GM23338 (cell line): ENCODE results near the gene FILIP1L. TPM values are rescaled to one million over a fixed set of nuclear protein-coding genes. Genes with fewer than 3 reads are reported as not detected.

Experiments used
- ATAC-seq: fragments of 200-7000 bp; cut with Tn5 transposase; 3 replicates; pipeline ENCODE4 v1.9.1; 2020
- DNase-seq: peaks from one replicate; pipeline ENCODE4 v3.0.0-alpha.2; 2015; ENCODE audit warnings: low spot score
- H2AFZ ChIP-seq: fragments of 200-600 bp; sonication (generic); 2 replicates; pipeline ENCODE4 v1.8.0; 2016; ENCODE audit warnings: antibody characterized with exemption, mild to moderate bottlenecking, moderate library complexity
- H3F3A ChIP-seq: fragments of 200-600 bp; sonication (generic); replicated peaks from 2 replicates; pipeline ENCODE4 v1.8.0; 2017; ENCODE audit warnings: antibody characterized with exemption, mixed run types, low read depth
- H3K27ac ChIP-seq: fragments of 200-600 bp; sonication (generic); 2 replicates; pipeline ENCODE4 v1.6.1; 2016; ENCODE audit warnings: low read depth
- H3K27me3 ChIP-seq: fragments of 200-600 bp; sonication (generic); 2 replicates; pipeline ENCODE4 v1.8.0; 2016; ENCODE audit warnings: mild to moderate bottlenecking, mixed run types, moderate library complexity; ENCODE audit not compliant: insufficient read depth
- H3K36me3 ChIP-seq: fragments of 200-600 bp; sonication (generic); 2 replicates; pipeline ENCODE4 v1.8.0; 2016; ENCODE audit warnings: mild to moderate bottlenecking; ENCODE audit not compliant: insufficient read depth
- H3K4me1 ChIP-seq: fragments of 200-600 bp; sonication (generic); 2 replicates; pipeline ENCODE4 v1.8.0; 2016; ENCODE audit warnings: mild to moderate bottlenecking, moderate library complexity; ENCODE audit not compliant: insufficient read depth
- H3K4me2 ChIP-seq: fragments of 200-600 bp; sonication (generic); 2 replicates; pipeline ENCODE4 v1.7.1; 2017; ENCODE audit warnings: mixed run types
- H3K4me3 ChIP-seq: fragments of 200-600 bp; sonication (generic); 2 replicates; pipeline ENCODE4 v1.6.1; 2016; ENCODE audit warnings: mixed run types
- H3K79me2 ChIP-seq: fragments of 200-600 bp; sonication (generic); replicated peaks from 2 replicates; pipeline ENCODE4 v1.8.0; 2017; ENCODE audit warnings: mild to moderate bottlenecking; ENCODE audit not compliant: insufficient read depth
- H3K9me2 ChIP-seq: fragments of 200-600 bp; sonication (generic); 2 replicates; pipeline ENCODE4 v1.8.0; 2017; ENCODE audit not compliant: insufficient read depth
- H4K20me1 ChIP-seq: fragments of 200-600 bp; sonication (generic); replicated peaks from 2 replicates; pipeline ENCODE4 v1.8.0; 2017; ENCODE audit warnings: mild to moderate bottlenecking; ENCODE audit not compliant: insufficient read depth
- H3K27ac Mint-ChIP-seq: 2 replicates; pipeline ENCODE4 v1.8.0; 2020; ENCODE audit warnings: inconsistent platforms, mild to moderate bottlenecking, moderate library complexity, mixed read lengths
- H3K27me3 Mint-ChIP-seq: 3 replicates; pipeline ENCODE4 v1.8.0; 2022; ENCODE audit warnings: low read depth, mild to moderate bottlenecking, moderate library complexity, mixed read lengths, inconsistent platforms; ENCODE audit not compliant: insufficient read depth, poor library complexity
- H3K36me3 Mint-ChIP-seq: 3 replicates; pipeline ENCODE4 v1.8.0; 2021; ENCODE audit warnings: low read depth, mild to moderate bottlenecking, inconsistent platforms, moderate library complexity, mixed read lengths
- H3K4me1 Mint-ChIP-seq: 3 replicates; pipeline ENCODE4 v1.8.0; 2020; ENCODE audit warnings: mild to moderate bottlenecking, inconsistent platforms, mixed read lengths
- H3K4me3 Mint-ChIP-seq: 3 replicates; pipeline ENCODE4 v1.8.0; 2021; ENCODE audit warnings: moderate library complexity, mild to moderate bottlenecking, inconsistent platforms, mixed read lengths
- H3K9me3 Mint-ChIP-seq: 3 replicates; pipeline ENCODE4 v1.8.0; 2020; ENCODE audit warnings: moderate library complexity, mild to moderate bottlenecking, inconsistent platforms, mixed read lengths
- CREB1 ChIP-seq: fragments of 250-450 bp; sonication (Bioruptor Pico); IDR thresholded peaks from 2 replicates; pipeline ENCODE4 v1.5.0; 2020; ENCODE audit warnings: low read depth, mild to moderate bottlenecking, moderate library complexity
- ETS1 ChIP-seq: IDR thresholded peaks from 2 replicates; pipeline ENCODE4 v1.6.1; 2016; ENCODE audit warnings: antibody characterized with exemption
- EZH2 ChIP-seq: fragments of 200-600 bp; sonication (generic); IDR thresholded peaks from one replicate; pipeline ENCODE4 v1.8.0; 2017; ENCODE audit warnings: antibody characterized with exemption, mild to moderate bottlenecking, low read depth; ENCODE audit not compliant: unreplicated experiment
- EZH2phosphoT487 ChIP-seq: fragments of 200-600 bp; sonication (generic); IDR thresholded peaks from one replicate; pipeline ENCODE4 v1.8.1; 2018; ENCODE audit warnings: antibody characterized with exemption; ENCODE audit not compliant: unreplicated experiment
- JUNB ChIP-seq: IDR thresholded peaks from one replicate; pipeline ENCODE4 v1.6.1; 2016; ENCODE audit warnings: antibody characterized with exemption; ENCODE audit not compliant: unreplicated experiment
- NANOG ChIP-seq: IDR thresholded peaks from 2 replicates; pipeline ENCODE4 v1.6.1; 2016; ENCODE audit warnings: antibody characterized with exemption, borderline replicate concordance
- POLR2AphosphoS5 ChIP-seq: IDR thresholded peaks from 2 replicates; pipeline ENCODE4 v1.6.1; 2016; ENCODE audit warnings: antibody characterized with exemption, low read depth
- REST ChIP-seq: IDR thresholded peaks from one replicate; pipeline ENCODE4 v1.6.1; 2018; ENCODE audit warnings: antibody characterized with exemption; ENCODE audit not compliant: unreplicated experiment
- STAT1 ChIP-seq: IDR thresholded peaks from one replicate; pipeline ENCODE4 v1.6.1; 2016; ENCODE audit warnings: antibody characterized with exemption; ENCODE audit not compliant: unreplicated experiment
- ZNF114 ChIP-seq: fragments of 250-450 bp; sonication (Bioruptor Pico); IDR thresholded peaks from 2 replicates; pipeline ENCODE4 v1.5.0; 2020; ENCODE audit warnings: mild to moderate bottlenecking, moderate library complexity
- ZNF331 ChIP-seq: fragments of 250-450 bp; sonication (Bioruptor Pico); IDR thresholded peaks from 2 replicates; pipeline ENCODE4 v1.5.0; 2020; ENCODE audit warnings: low read depth, mild to moderate bottlenecking, moderate library complexity
- ZNF462 ChIP-seq: fragments of 250-450 bp; sonication (Bioruptor Pico); IDR thresholded peaks from 2 replicates; pipeline ENCODE4 v1.5.0; 2020; ENCODE audit warnings: mild to moderate bottlenecking, moderate library complexity
- polyA plus RNA-seq: library from polyadenylated mRNA; unstranded; fragments of >200 nt; fragmentation: Nextera tagmentation; extraction: Ambion mirVana; gene quantifications from 2 replicates; pipeline ENCODE4 v1.2.1, GENCODE V29; 2016
- total RNA-seq: library from RNA; depleted of rRNA; stranded (reverse); fragments of >200 nt; shearing (Covaris generic); gene quantifications from 2 replicates; pipeline ENCODE4 v1.2.3, GENCODE V29; 2014
- TF ChIP-seq, protein P1 (sequence below), 2 experiments: fragments of 200-600 bp in 1 of 2; sonication (generic) in 1 of 2; conservative IDR thresholded peaks; 2 replicates each; pipeline versions ENCODE4 v1.5.1 to v1.6.1; 2016 to 2017; ENCODE audit warnings: antibody characterized with exemption in 2 of 2, low read depth in 2 of 2, mild to moderate bottlenecking in 2 of 2, moderate library complexity in 1 of 2

FILIP1L gene
- total and polyA plus RNA-seq, 2 experiments from 2014 or later, result 1.6 TPM; not detected in 1

DNA sequence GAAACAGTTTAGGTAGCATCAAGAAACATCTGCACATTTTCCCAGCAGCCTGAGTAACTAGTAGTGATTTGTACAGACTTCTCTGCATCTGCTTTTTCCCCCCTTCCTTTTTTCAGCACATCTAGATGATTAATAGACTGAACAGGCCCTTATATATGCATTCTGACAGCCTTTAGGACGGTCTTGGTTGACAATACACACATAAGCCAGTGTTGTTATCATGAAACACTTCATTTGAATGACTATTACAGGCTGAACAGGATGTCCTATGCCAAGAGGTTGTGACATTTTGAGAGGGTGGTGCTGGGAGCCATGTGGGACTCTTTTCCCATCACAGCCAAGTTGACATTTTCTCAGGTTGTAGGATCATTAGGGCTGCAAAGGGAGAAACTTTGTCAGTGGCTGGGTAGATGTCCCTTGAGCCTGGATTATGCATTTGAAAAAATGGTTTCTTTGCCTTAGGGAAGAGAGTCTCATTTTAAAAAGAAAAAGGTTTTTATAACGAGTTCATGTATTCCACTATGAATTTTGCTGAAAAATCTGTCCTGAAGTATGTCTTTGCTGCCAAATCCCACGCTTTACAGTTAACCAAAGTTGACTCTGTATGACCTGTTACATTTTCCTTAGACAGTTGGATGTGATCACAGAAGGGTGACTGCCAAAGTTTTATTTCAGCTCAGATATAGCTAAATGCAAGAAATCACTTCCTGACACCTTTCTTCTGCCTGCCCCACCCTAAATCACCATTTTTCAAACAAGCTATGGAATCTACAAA, 73.7 kb downstream of the FILIP1L start:
- Histone ChIP-seq H3K4me3 (no peak overlapping the region), H3F3A (no peaks in the 10 kb centered on the region), H3K4me2 (no peak overlapping the region), H3K79me2 (no peaks in the 10 kb centered on the region), H3K27me3 (no peaks in the 10 kb centered on the region), H4K20me1 (no peaks in the 10 kb centered on the region), H3K36me3 (no peaks in the 10 kb centered on the region), H3K4me1 (peaks cover 14% of the 10 kb centered on the region), H3K27ac (no peak overlapping the region), H2AFZ (no peak overlapping the region), H3K9me2 (no peaks in the 10 kb centered on the region)
- DNase-seq (no peak), ATAC-seq (no peak)
- no peaks in the 10 kb centered on the region for H3K9me3 Mint-ChIP-seq
- no peak overlapping the region for H3K4me3 Mint-ChIP-seq
- no peaks in the 10 kb centered on the region for H3K36me3 Mint-ChIP-seq
- no peak overlapping the region for H3K27ac Mint-ChIP-seq
- peaks cover 24% of the 10 kb centered on the region for H3K4me1 Mint-ChIP-seq
- peaks cover 5% of the 10 kb centered on the region for H3K27me3 Mint-ChIP-seq
- TF ChIP-seq ZNF114 (CRISPR knock-in tag) (no peak), ZNF331 (no peak), EZH2 (no peak), REST (no peak), NANOG (no peak), JUNB (no peak), POLR2AphosphoS5 (no peak), STAT1 (no peak), CREB1 (CRISPR knock-in tag) (no peak), ZNF462 (no peak), EZH2phosphoT487 (no peak), ETS1 (no peak)
- TF ChIP-seq, protein P1, sequence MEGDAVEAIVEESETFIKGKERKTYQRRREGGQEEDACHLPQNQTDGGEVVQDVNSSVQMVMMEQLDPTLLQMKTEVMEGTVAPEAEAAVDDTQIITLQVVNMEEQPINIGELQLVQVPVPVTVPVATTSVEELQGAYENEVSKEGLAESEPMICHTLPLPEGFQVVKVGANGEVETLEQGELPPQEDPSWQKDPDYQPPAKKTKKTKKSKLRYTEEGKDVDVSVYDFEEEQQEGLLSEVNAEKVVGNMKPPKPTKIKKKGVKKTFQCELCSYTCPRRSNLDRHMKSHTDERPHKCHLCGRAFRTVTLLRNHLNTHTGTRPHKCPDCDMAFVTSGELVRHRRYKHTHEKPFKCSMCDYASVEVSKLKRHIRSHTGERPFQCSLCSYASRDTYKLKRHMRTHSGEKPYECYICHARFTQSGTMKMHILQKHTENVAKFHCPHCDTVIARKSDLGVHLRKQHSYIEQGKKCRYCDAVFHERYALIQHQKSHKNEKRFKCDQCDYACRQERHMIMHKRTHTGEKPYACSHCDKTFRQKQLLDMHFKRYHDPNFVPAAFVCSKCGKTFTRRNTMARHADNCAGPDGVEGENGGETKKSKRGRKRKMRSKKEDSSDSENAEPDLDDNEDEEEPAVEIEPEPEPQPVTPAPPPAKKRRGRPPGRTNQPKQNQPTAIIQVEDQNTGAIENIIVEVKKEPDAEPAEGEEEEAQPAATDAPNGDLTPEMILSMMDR (conservative IDR thresholded peaks at IDR 0.05; ENCODE audit: low read depth in 2 of 2), result no peak
